Measurements from ENCODE around the gene TTYH3. TPM values are rescaled to one million over a fixed set of nuclear protein-coding genes. Genes with fewer than 3 reads are reported as not detected.

TTYH3 gene
- total RNA-seq, 1 experiment from 2014 or later, result 50.2 TPM

DNA sequence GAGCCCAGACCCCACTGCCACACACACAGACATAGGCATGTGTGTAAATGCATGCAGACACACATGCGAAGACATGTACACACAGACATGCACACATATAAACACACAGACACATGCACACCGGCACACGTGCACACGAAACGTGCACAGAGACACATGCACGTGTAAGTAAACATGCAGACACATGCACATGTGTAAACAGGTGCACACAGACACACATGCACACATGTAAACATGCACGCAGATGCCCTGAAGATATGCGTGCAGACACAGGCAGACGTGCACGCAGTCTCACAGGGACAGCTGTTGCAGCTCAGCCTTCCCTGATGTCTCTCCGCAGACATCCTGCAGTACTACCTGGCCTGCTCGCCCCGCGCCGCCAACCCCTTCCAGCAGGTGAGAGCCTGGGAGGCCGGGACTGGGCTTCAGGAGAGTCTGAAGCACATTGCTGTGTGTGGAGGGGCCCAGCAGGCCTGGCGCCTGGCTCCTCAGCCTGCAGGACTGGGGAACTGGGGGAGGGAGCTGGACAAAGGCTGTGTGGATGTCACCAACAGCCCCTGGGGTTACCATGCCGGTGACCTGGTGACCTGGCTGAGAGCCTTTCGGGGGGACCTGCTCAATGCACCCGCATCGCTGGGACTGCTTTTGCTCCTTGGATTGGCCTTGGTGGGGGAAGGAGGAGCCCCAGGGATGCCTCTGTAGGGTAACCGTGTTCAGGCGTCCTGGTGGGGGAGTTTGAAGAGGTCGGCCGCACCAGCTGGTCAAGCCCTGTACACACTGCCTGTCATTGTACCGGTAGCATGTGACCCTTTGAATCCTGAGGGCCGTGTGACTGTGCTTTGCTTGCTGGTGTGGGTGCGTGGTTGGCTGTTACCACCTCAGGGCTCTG lies 20.3 kb downstream of the TTYH3 start:
- Histone ChIP-seq H3K4me3 (ENCODE audit: insufficient read depth, low read depth, low read length) (no peak overlapping the region), H3K36me3 (replicated peaks; ENCODE audit: control insufficient read depth, insufficient read depth, low read length) (peaks cover 32% of the 10 kb centered on the region), H3K27me3 (ENCODE audit: control insufficient read depth, insufficient read depth, low read length) (no peaks in the 10 kb centered on the region)
- DNase-seq, result no peak

DNA sequence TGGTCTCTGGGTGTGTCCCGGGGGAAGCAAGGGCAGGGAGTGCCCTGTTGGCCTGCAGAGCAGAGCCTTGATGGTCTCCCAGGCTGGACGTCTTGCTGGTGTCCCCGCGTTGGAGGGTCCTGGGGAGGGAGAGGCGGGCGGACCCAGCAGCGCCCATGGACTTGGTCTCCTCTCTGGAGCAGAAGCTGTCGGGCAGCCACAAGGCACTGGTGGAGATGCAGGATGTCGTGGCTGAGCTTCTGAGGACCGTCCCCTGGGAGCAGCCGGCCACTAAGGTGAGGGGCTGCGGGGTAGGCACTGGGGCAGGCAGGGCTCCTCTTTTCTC lies 20.9 kb downstream of the TTYH3 start:
- H3K4me3 ChIP-seq (ENCODE audit: insufficient read depth, low read depth, low read length), result no peak overlapping the region
- no peak for DNase-seq
- H3K36me3 ChIP-seq (replicated peaks; ENCODE audit: control insufficient read depth, insufficient read depth, low read length), result peaks cover 31% of the 10 kb centered on the region
- no peaks in the 10 kb centered on the region for H3K27me3 ChIP-seq (ENCODE audit: control insufficient read depth, insufficient read depth, low read length)

DNA sequence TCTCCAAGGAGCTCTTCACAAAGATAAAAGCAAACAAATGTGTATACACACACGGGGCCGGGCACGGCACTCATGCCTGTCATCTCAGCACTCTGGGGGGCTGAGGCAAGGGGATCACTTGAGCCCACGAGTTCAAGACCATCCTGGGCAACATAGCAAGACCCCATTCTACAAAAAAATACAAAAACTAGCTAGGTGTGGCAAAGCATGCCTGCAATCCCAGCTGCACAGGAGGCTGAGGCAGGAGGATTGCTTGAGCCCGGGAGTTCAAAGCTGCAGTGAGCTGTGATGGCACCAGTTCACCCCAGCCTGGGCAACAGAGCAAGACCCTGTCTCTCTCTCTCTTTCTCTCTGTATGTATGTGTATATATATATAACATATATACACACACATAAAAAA lies 22.3 kb downstream of the TTYH3 start:
- no peak for DNase-seq

DNA sequence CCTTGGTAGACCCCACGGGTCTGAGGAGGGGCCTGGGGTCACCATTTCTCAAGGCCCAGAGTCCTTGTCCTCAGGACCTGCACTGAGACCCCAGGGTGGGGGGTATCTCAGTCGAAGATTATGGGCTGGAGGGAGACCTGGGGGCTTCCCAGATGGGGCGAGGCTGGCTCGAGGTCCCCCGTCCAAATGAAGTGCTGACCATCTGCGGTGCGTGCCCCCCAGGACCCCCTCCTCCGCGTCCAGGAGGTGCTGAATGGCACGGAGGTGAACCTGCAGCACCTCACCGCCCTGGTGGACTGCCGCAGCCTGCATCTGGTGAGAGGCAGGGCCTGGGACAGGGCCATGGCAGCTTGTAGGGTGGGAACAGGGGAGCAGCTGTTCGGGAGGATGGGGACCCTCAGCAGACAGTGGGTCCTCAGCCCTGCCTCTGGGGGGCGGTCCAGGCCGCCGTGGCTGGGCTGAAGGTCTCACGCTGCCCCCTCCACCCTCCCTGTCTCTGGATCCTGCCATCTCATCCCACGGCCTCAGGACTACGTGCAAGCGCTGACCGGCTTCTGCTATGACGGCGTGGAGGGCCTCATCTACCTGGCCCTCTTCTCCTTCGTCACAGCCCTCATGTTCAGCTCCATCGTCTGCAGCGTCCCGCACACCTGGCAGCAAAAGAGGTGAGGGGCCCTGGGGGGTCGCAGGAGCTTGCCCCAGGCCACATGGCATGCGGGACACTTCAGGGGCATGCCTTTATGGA lies 24.3 kb downstream of the TTYH3 start:
- H3K4me3 ChIP-seq (ENCODE audit: insufficient read depth, low read depth, low read length), result no peak overlapping the region
- H3K36me3 ChIP-seq (replicated peaks; ENCODE audit: control insufficient read depth, insufficient read depth, low read length), result peaks cover 18% of the 10 kb centered on the region
- DNase-seq, result no peak
- no peaks in the 10 kb centered on the region for H3K27me3 ChIP-seq (ENCODE audit: control insufficient read depth, insufficient read depth, low read length)

More for the DNA sequence above, 22.3 kb downstream of the TTYH3 start:
- Histone ChIP-seq H3K36me3 (replicated peaks; ENCODE audit: control insufficient read depth, insufficient read depth, low read length) (peaks cover 26% of the 10 kb centered on the region), H3K4me3 (ENCODE audit: insufficient read depth, low read depth, low read length) (no peak overlapping the region), H3K27me3 (ENCODE audit: control insufficient read depth, insufficient read depth, low read length) (no peaks in the 10 kb centered on the region)

DNA sequence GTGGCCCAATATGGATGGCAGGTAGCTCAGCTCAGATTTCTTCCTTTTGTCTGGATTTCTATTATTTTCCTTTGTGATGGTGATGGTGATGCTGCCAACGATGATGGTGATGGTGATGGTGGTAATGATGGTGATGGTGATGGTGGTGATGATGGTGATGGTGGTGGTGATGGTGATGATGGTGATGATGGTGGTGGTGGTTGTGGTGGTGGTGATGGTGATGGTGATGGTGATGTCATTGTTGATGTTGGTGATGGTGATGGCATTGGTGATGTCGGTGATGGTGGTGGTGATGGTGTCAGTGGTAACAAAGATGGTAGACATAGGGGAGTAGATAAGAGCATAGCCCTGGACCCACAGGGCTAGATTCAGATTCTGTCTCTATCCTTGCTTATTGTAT lies 25.4 kb downstream of the TTYH3 start:
- Histone ChIP-seq H3K36me3 (replicated peaks; ENCODE audit: control insufficient read depth, insufficient read depth, low read length) (peaks cover 14% of the 10 kb centered on the region), H3K4me3 (ENCODE audit: insufficient read depth, low read depth, low read length) (no peak overlapping the region), H3K27me3 (ENCODE audit: control insufficient read depth, insufficient read depth, low read length) (no peaks in the 10 kb centered on the region)
- DNase-seq, result no peak

DNA sequence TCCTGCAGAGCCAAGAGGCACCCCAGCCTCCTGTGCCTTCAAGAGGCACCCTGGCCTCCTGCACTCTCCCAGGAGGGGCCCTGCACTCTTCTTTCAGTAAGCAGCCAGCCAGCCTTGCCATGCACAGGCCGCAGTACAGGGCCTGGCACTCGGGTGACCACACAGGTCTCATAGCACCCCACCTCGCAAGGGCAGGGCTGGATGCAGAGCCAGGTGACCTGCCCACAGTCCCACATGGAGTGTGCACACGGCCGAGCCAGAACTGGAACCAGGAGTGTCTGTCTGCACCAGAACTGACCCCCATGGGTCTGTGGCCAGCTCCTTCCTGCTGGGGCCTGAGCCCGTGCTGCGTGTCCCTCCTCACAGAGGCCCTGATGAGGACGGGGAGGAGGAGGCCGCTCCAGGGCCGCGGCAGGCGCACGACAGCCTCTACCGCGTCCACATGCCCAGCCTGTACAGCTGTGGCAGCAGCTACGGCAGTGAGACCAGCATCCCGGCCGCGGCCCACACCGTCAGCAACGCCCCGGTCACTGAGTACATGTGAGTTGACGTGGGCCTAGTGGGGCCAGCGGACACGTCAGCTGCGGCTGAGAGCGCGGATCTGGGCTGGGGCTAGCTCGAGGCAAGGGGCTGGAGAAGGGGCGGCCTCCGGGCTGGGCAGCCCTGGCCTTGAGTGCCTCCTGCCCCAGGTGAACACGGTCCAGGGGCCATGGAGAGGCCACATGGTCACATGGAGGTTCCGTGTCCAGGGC lies 26.3 kb downstream of the TTYH3 start:
- DNase-seq, result no peak

DNA sequence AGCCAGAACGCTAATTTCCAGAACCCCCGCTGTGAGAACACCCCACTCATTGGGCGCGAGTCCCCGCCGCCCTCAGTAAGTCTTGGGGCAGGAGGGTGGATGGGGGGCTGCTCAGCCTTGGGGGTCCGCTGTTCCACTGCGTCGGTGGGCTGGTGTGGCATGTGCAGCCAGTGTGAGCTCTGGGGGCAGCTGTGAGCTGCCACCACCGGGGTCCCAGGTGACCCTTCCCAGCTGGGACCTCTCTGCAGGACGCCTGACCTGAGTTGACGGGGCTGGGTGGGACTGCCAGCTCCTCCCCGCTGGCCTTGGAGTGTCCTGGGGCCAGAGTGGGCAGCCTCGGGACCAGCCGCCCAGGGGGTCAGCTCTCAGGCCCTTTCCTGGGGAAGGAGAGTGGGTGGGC lies 27.2 kb downstream of the TTYH3 start:
- H3K27me3 ChIP-seq (ENCODE audit: control insufficient read depth, insufficient read depth, low read length), result no peaks in the 10 kb centered on the region
- peaks cover 14% of the 10 kb centered on the region for H3K36me3 ChIP-seq (replicated peaks; ENCODE audit: control insufficient read depth, insufficient read depth, low read length)
- DNase-seq, result no peak

More for the DNA sequence above, 26.3 kb downstream of the TTYH3 start:
- H3K27me3 ChIP-seq (ENCODE audit: control insufficient read depth, insufficient read depth, low read length), result no peaks in the 10 kb centered on the region
- H3K36me3 ChIP-seq (replicated peaks; ENCODE audit: control insufficient read depth, insufficient read depth, low read length), result peaks cover 14% of the 10 kb centered on the region
- H3K4me3 ChIP-seq (ENCODE audit: insufficient read depth, low read depth, low read length), result no peak overlapping the region

DNA sequence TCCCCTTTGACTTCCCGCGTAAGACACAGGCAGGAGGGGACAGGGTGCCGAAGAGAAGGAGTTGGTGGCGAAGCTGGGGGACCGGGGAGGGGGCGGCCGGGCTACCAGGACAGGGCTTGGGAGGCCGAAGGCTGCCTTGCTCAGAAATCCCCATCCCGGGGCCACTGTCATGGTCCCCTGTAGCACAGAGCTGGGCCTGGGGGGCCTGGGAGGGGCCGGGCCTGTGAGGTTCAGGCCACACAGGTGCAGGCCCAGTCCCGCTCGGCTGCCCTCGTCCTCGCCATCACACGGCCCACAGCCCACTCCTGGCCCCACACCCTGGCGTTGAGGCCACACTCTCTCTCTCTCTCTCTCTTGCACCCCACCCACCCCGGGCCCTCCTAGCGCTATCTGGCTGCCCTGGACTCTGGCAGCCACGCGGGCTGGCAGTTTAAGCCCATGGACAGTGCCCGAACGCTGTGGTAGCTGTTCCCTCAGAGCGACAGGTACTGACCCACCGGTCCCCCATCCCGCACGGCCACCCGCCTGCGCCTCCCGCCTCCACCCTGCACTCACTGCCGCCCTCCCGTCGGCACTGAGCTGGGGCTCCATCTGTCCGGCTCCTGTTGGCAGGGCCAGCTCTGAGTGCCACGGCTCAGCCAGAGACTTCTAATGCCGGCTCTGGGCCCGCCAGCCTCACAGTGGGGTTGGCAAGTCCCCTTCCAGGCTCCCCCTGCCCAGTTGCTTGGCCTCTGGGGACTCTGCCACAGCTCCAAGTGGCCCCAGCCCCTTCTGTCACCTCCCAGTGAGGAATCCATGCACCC lies 28.0 kb downstream of the TTYH3 start:
- Histone ChIP-seq H3K27me3 (ENCODE audit: control insufficient read depth, insufficient read depth, low read length) (no peaks in the 10 kb centered on the region), H3K4me3 (ENCODE audit: insufficient read depth, low read depth, low read length) (no peak overlapping the region), H3K36me3 (replicated peaks; ENCODE audit: control insufficient read depth, insufficient read depth, low read length) (peaks cover 14% of the 10 kb centered on the region)
- no peak for DNase-seq

More for the DNA sequence above, 27.2 kb downstream of the TTYH3 start:
- no peak overlapping the region for H3K4me3 ChIP-seq (ENCODE audit: insufficient read depth, low read depth, low read length)

DNA sequence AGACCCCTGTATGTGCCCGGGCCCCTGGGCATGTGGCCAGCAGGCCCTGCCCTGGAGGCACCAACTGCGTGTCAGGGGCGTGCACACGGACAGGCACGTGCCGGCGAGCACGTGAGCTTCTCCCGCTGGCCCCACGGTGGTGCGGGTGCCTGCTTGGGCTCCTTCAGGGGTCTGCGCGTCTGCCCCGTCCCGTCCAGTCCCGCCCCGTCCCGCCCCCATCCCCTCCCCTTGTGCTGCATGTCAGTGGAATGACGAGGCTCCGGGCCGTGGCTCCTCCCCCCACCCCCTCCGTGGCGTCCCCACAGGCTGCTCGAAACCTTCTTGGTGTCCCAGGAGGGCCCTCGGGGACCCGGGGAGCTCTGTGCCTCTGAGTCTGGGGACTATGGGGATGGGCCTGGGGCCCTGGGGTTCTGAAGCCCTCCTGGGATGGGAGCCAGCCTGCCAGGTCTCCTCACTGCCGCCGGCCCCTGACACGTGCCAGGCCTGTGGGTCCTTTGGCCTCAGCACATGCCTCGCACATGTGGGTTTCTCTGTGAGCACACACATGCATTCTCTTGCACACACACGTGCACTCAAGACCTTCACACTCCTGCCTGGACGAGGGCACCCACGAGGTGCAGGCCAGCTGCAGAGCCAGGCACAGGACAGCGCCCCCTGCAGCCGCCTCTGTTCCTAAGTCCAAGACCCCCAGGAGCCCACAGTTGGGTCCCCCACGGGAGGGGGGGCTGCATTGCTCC lies 28.7 kb downstream of the TTYH3 start:
- H3K36me3 ChIP-seq (replicated peaks; ENCODE audit: control insufficient read depth, insufficient read depth, low read length), result peaks cover 10% of the 10 kb centered on the region
- no peak overlapping the region for H3K4me3 ChIP-seq (ENCODE audit: insufficient read depth, low read depth, low read length)
- DNase-seq, result peak; percentile 82
- H3K27me3 ChIP-seq (ENCODE audit: control insufficient read depth, insufficient read depth, low read length), result no peaks in the 10 kb centered on the region

DNA sequence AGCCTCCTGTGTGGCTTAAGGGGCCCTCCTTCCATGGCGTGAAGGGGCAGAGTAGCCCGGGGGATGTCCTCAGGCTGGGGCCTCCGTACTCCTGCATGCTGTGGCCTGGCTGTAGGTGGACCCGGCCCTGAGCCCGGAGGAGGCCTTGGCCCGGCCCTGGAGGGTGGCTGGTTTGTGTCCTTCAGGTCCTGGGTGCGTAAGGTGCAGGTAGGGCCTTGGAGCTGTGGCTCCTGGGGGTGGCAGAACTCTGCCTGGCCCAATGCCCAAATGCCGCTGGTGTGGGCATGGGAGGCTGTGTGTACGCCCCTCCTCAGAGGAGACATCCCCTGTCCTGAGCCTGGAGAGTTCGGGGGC lies 29.3 kb downstream of the TTYH3 start:
- Histone ChIP-seq H3K36me3 (replicated peaks; ENCODE audit: control insufficient read depth, insufficient read depth, low read length) (peaks cover 7% of the 10 kb centered on the region), H3K4me3 (ENCODE audit: insufficient read depth, low read depth, low read length) (no peak overlapping the region), H3K27me3 (ENCODE audit: control insufficient read depth, insufficient read depth, low read length) (no peaks in the 10 kb centered on the region)
- no peak for DNase-seq

DNA sequence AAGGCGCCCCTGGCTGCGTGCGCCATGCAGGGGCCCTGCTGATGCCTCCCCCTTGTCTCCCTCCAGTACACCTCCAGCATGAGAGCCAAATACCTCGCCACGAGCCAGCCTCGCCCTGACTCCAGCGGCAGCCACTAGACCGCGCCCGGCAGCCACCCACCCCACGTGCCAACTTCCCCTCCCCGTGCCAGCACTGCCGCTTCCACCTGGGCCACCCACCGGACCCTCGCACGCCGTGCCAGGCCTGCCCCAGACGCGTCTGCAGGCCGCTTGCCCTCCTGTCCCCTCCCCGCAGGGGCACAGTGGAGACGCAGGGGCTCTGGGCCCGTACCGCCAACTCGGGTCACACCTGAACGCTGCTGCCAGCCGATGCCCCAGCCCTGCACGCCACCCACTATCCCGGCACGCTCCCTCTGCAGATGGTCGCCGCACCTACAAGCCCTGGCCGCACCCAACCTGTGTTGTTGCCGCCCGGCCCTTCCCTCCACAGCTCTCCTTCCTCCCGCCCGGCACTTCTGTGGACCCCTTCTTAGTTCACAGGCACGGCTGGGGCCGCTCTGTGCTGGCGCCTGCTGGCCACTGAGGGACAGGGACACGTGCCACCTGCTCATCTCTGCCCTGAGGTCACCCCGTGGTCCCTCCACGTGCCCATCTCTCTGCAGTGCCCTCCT lies 30.0 kb downstream of the TTYH3 start:
- H3K4me3 ChIP-seq (ENCODE audit: insufficient read depth, low read depth, low read length), result no peak overlapping the region
- H3K36me3 ChIP-seq (replicated peaks; ENCODE audit: control insufficient read depth, insufficient read depth, low read length), result peaks cover 2% of the 10 kb centered on the region
- no peak for DNase-seq
- no peaks in the 10 kb centered on the region for H3K27me3 ChIP-seq (ENCODE audit: control insufficient read depth, insufficient read depth, low read length)

DNA sequence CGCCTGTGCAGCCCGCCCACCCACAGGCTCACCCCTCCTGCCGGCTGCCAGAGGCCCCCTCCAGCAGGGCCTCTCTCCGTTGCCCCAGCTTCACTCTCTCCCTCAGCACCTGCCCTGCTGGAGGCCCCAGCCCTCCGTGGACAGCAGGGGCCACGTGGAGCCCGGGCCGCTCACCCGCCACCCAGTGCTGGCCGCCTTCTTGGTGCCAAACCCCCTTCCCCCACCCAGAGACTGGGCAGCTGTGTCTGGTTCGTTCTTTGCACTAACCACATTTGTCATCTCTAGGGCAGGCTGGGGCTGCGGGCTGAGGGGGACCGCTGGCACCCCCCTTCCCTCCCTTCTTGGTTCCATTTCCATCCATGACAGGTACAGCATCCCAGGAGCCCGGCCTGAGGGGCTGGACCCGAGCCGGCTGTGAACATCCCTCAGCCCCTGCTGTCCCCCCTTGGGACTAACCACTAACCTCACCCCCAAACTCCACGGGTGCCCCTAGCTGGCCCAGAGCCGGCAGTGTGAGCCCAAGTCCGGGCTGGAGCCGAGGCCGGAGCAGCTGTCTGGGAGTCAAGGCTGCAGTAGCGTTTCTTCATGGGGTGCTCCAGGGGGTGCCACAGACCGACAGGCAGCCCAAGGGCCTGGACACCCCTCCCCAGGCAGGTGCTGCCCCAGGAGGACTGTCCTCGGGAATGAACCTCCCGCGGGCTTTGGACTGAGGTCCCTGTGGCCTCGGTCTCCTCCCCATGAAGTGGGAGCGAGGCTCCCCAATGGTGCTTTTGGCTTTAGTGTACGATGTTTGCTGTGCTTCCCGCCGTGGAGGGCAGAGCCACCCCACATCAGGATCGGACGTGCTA lies 30.7 kb downstream of the TTYH3 start:
- Histone ChIP-seq H3K4me3 (ENCODE audit: insufficient read depth, low read depth, low read length) (no peak overlapping the region), H3K36me3 (replicated peaks; ENCODE audit: control insufficient read depth, insufficient read depth, low read length) (peaks cover 2% of the 10 kb centered on the region), H3K27me3 (ENCODE audit: control insufficient read depth, insufficient read depth, low read length) (no peaks in the 10 kb centered on the region)
- no peak for DNase-seq

Measured in H7 (cell line).